WERI-Rb-1 (cell line): ENCODE measurements around the gene TLN1.

Experiments
- DNase-seq: peaks from one replicate; pipeline ENCODE4 v3.0.0-alpha.2; 2020
- H3K27ac ChIP-seq: fragments of 250-450 bp; sonication (Bioruptor Pico); 2 replicates; pipeline ENCODE4 v1.5.1; 2020; ENCODE audit warnings: mild to moderate bottlenecking, moderate library complexity
- H3K27me3 ChIP-seq: fragments of 250-450 bp; sonication (Bioruptor Pico); 2 replicates; pipeline ENCODE4 v1.5.1; 2021; ENCODE audit warnings: mild to moderate bottlenecking, low read depth, moderate library complexity; ENCODE audit not compliant: insufficient read depth, severe bottlenecking
- H3K36me3 ChIP-seq: fragments of 250-450 bp; sonication (Bioruptor Pico); 2 replicates; pipeline ENCODE4 v1.5.1; 2020; ENCODE audit warnings: mild to moderate bottlenecking, moderate library complexity
- H3K4me3 ChIP-seq: 2 replicates; pipeline ENCODE4 v1.5.1; 2011; ENCODE audit warnings: low read depth, mild to moderate bottlenecking, control low read depth, low read length
- H3K9me3 ChIP-seq: fragments of 250-450 bp; sonication (Bioruptor Pico); 2 replicates; pipeline ENCODE4 v1.5.1; 2021; ENCODE audit warnings: mild to moderate bottlenecking, moderate library complexity; ENCODE audit not compliant: severe bottlenecking
- CTCF ChIP-seq: IDR thresholded peaks from 2 replicates; pipeline ENCODE4 v1.5.1; 2011; ENCODE audit warnings: low read depth, mild to moderate bottlenecking, control low read depth, inconsistent platforms, low read length

TLN1 gene

DNA sequence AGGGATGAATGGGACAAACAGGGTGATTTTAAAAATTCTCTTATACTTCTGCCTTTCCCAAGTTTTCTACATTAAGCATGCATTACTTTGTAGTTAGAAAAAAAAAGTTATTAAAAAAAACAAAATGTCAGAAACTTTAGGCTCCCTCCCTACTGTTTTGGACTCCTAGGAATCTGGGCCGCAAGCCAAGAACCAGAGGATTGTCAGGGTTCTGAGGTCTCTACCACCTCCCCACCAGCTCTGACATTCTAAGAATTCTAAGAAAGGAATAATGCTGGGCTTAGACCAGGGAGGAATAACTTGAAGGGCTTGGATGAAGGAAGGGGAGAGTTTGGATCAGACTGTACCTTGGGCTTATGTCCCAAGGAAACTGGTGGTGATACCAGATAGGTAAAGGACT is 66.0 kb downstream of the TLN1 start:
- Histone ChIP-seq H3K4me3 (no peak overlapping the region), H3K27me3 (no peaks in the 10 kb centered on the region), H3K9me3 (no peaks in the 10 kb centered on the region), H3K36me3 (peaks cover 16% of the 10 kb centered on the region), H3K27ac (no peak overlapping the region)
- TF ChIP-seq CTCF, result no peak
- no peak for DNase-seq

- Histone ChIP-seq H3K9me3 (no peaks in the 10 kb centered on the region), H3K4me3 (peak overlapping the region; percentile 67), H3K36me3 (peaks cover 22% of the 10 kb centered on the region), H3K27me3 (no peaks in the 10 kb centered on the region), H3K27ac (peak overlapping the region; percentile 94)
- no peak for TF ChIP-seq CTCF
- no peak for DNase-seq
Observed at GRCh38 chr9:35665471-35665818, 66.5 kb downstream of the TLN1 start.

GRCh38 chr9:35664531-35665470 is 67.2 kb downstream of the TLN1 start, which contains the start of gene ARHGEF39:
TSS of gene ARHGEF39 (minus strand) at chr9:35665195. CDS start at chr9:35665169, 26 bp downstream.
- peak within 1 kb of the TSS; percentile 94 for H3K27ac ChIP-seq
- TF ChIP-seq CTCF, result peak; percentile 60
- no peaks in the 10 kb centered on the region for H3K27me3 ChIP-seq
- H3K36me3 ChIP-seq, result peaks cover 28% of the 10 kb centered on the region
- DNase-seq, result peak; percentile 89
- H3K4me3 ChIP-seq, result peak within 1 kb of the TSS; percentile 67
- H3K9me3 ChIP-seq, result no peaks in the 10 kb centered on the region

- DNase-seq, result no peak
- no peaks in the 10 kb centered on the region for H3K27me3 ChIP-seq
- H3K4me3 ChIP-seq, result no peak overlapping the region
- no peak for TF ChIP-seq CTCF
- no peak overlapping the region for H3K27ac ChIP-seq
- no peaks in the 10 kb centered on the region for H3K9me3 ChIP-seq
- peaks cover 34% of the 10 kb centered on the region for H3K36me3 ChIP-seq
Observed at GRCh38 chr9:35662437-35662836, 69.6 kb downstream of the TLN1 start.

GRCh38 chr9:35661756-35662350 is 70.1 kb downstream of the TLN1 start:
- no peak for TF ChIP-seq CTCF
- H3K27ac ChIP-seq, result no peak overlapping the region

More at GRCh38 chr9:35661756-35662350, 70.1 kb downstream of the TLN1 start:
- no peaks in the 10 kb centered on the region for H3K9me3 ChIP-seq
- no peak for DNase-seq
- no peak overlapping the region for H3K4me3 ChIP-seq
- H3K27me3 ChIP-seq, result no peaks in the 10 kb centered on the region
- H3K36me3 ChIP-seq, result peaks cover 34% of the 10 kb centered on the region
